Skeletal muscle cell (primary cell): ENCODE data around the gene ZNF561.
A peak's percentile ranks its signal among the peaks of the same experiment; 100 is the strongest.
"Not testable (repeated sequence)": the region's sequence is repeated elsewhere in the genome, so short reads cannot be mapped to it uniquely, and the experiment has no call there.

Experiments used
- DNase-seq: peaks from one replicate; pipeline ENCODE4 v3.0.0-alpha.2; 2010; ENCODE audit warnings: low read depth
- H3K4me3 ChIP-seq: 2 replicates; pipeline ENCODE4 v1.5.1; 2011; ENCODE audit warnings: low read depth, mild to moderate bottlenecking, control low read depth, low read length, moderate library complexity

The ZNF561 gene

DNA sequence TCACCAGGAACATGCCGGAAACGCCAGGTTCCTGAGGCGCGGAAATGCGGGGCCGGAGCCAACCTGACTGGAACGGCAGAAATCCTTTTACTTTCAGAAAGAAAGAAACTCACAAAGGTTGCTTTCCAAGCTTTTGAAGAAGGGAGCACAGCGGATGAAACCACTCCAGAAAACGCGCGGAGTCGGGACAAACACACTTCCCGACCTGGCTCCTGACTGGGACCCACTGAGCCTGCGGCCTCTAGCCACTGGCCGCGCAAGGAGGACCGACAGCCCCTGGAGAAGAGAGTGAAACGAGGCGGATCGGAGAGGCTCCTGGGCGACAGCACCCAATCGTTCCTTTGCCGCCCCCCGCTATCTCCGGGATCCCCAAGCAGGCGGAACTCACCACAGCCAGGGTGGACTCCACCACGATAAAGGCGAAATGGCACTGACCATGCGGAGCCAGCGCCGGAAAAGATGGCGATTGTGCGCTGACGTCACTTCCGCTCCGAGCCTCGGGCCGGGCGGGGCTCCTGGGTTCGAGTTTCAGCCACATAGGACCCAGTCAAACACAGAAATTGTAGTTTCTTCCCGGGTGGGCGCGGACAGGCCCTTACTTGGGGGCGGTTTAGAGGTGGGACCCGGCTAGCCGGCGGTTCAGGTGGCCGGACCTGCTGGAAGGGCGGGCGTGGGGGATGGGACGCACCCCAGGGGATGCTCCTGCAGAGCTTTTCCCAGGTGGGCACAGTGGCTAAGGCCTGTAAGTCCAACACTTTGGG lies 36.8 kb downstream of the ZNF561 start, which contains the start of gene ZNF121:
Gene ZNF121 (minus strand): TSS at position 432 of the 761 bp plus-strand sequence. CDS start 16,407 bp downstream, outside the sequence.
- H3K4me3 ChIP-seq: peak within 1 kb of the TSS; percentile 92
- peak; percentile 25 for DNase-seq

DNA sequence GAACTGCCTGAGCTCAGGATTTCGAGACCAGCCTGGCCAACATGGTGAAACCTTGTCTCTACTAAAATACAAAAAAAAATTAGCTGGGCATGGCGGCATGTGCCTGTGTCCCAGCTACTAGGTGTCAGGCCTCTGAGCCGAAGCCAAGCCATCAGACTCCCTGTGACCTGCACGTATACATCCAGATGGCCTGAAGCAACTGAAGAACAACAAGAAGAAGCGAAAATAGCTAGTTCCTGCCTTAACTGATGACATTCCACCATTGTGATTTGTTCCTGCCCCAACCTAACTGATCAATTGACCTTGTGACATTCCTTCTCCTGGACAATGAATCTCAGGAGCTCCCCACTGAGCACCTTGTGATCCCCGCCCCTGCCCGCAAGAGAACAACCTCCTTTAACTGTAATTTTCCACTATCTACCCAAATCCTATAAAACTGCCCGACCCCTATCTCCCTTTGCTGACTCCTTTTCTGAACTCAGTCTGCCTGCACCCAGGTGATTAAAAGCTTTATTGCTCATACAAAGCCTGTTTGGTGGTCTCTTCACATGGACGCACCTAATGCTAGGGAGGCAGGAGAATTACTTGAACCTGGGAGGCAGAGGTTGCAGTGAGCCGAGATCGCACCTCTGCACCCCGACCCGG lies 38.8 kb downstream of the ZNF561 start:
- H3K4me3 ChIP-seq, DNase-seq: not testable (repeated sequence)

DNA sequence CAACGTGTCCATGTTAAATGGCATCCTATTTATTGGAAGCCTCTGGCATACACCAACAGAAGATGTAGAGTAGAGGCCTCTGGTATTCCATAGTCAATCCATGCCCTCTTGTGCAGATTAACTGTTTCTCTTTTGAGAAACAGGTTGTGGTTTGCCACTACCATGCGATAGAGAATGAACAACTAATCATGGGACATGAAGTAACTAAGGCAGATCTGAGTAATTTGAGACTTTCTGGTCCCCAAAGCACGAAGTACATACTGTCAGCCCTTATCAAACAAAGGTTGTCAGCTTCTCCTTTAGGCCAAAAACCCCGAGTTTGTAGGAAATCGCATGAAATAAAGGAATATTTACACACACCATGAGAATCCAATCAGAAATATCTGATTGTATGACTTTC lies 40.3 kb downstream of the ZNF561 start:
- H3K4me3 ChIP-seq: no peak overlapping the region
- no peak for DNase-seq

DNA sequence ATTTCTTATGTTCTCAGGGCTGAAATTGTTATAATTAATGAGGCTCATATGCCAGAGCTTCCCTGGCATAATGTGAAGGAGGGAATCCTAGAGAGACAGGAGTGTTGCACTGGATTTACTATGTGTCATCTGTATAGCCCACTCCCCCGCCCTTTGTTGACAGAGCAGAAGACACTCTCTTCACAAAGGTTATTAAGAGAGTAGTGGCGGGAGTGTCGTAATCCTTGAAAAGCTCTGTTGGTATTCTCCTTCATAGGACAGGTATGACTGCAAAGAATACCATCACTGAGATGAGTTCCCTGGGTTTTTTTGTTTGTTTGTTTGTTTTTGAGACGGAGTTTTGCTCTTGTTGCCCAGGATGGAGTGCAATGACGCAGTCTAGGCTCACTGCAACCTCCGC lies 50.8 kb downstream of the ZNF561 start:
- no peak overlapping the region for H3K4me3 ChIP-seq
- DNase-seq: no peak

DNA sequence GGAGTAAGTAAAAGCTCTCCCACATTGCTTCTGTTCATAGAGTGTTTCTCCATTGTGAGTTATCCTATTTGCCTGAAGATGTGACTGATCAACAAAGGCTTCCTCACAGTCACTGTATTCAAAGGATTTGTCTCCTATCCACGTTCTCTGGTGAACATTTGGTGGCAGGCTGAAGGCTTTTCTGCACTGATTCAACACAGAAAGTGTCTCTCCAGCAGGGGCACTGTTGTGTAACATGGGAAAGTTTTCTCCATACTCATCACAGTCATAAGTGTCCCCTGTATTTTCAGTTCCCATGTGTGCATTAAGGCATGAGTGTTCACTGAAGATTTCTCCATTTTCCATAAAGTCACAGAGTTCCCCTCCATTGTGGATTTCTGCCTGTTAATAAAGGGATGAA lies 54.3 kb downstream of the ZNF561 start:
- no peak overlapping the region for H3K4me3 ChIP-seq
- no peak for DNase-seq

DNA sequence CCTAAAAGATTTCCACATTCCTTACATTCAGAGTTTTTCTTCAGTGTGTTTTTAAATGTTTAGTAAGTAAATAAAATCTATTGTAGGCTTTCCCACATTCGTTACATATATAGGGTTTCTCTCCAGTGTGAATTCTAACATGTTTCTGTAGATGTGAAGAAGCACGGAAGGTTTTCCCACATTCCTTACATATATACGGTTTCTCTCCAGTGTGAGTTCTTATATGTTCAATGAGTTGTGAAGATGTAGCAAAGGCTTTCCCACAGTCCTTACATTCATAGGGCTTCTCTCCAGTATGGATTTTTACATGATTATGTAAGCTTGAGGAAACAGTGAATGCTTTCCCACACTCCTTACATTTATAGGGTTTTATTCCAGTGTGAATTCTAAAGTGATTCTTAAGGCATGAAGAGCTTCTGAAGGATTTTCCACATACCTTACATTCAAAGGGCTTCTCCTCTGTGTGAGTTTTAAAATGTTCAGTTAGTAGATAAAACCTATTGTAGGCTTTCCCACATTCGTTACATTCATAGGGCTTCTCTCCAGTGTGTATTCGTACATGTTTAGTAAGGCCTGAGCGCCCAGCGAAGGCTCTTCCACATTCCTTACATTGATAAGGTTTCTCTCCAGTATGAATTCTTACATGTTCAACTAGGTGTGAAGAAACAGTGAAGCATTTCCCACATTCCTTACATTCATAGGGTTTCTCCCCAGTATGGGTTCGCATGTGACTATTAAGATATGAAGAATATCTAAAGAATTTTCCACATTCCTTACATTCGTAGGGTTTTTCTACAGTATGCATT lies 54.9 kb downstream of the ZNF561 start:
- no peak for DNase-seq
- H3K4me3 ChIP-seq: no peak overlapping the region
